BE2C (cell line): Measurements from ENCODE around the gene HCCS.

Experiments used
- DNase-seq: peaks from one replicate; pipeline ENCODE4 v3.0.0-alpha.2; 2020
- H3K27me3 ChIP-seq: fragments of 250-450 bp; sonication (Bioruptor Pico); 2 replicates; pipeline ENCODE4 v1.5.1; 2020; ENCODE audit warnings: mild to moderate bottlenecking
- H3K36me3 ChIP-seq: fragments of 250-450 bp; sonication (Bioruptor Pico); 2 replicates; pipeline ENCODE4 v1.5.1; 2020; ENCODE audit warnings: mild to moderate bottlenecking
- H3K4me1 ChIP-seq: fragments of 250-450 bp; sonication (Bioruptor Pico); 2 replicates; pipeline ENCODE4 v1.5.1; 2020
- H3K4me3 ChIP-seq: 2 replicates; pipeline ENCODE4 v1.5.1; 2011; ENCODE audit warnings: low read depth, low read length
- H3K9me3 ChIP-seq: fragments of 250-450 bp; sonication (Bioruptor Pico); 2 replicates; pipeline ENCODE4 v1.5.1; 2020
- CTCF ChIP-seq: IDR thresholded peaks from 2 replicates; pipeline ENCODE4 v1.5.1; 2012; ENCODE audit warnings: mild to moderate bottlenecking, low read depth, low read length

The HCCS gene

GRCh38 chrX:11159149-11159548, 48.0 kb downstream of the HCCS start:
- no peaks in the 10 kb centered on the region for H3K9me3 ChIP-seq
- no peak for TF ChIP-seq CTCF
- H3K27me3 ChIP-seq, result no peaks in the 10 kb centered on the region
- no peak overlapping the region for H3K4me3 ChIP-seq
- H3K4me1 ChIP-seq, result no peaks in the 10 kb centered on the region
- no peaks in the 10 kb centered on the region for H3K36me3 ChIP-seq
- DNase-seq, result no peak

- TF ChIP-seq CTCF, result no peak
- Histone ChIP-seq H3K36me3 (no peaks in the 10 kb centered on the region), H3K9me3 (no peaks in the 10 kb centered on the region), H3K4me1 (no peaks in the 10 kb centered on the region), H3K27me3 (no peaks in the 10 kb centered on the region), H3K4me3 (no peak overlapping the region)
- DNase-seq, result no peak
Measured at GRCh38 chrX:11164433-11164832, 53.3 kb downstream of the HCCS start.

GRCh38 chrX:11171956-11172355, 60.8 kb downstream of the HCCS start:
- H3K27me3 ChIP-seq, result no peaks in the 10 kb centered on the region
- no peak overlapping the region for H3K4me3 ChIP-seq
- no peaks in the 10 kb centered on the region for H3K36me3 ChIP-seq
- H3K9me3 ChIP-seq, result no peaks in the 10 kb centered on the region
- DNase-seq, result no peak
- TF ChIP-seq CTCF, result no peak
- H3K4me1 ChIP-seq, result no peaks in the 10 kb centered on the region

GRCh38 chrX:11172415-11172814, 61.3 kb downstream of the HCCS start:
- Histone ChIP-seq H3K4me1 (no peaks in the 10 kb centered on the region), H3K27me3 (no peaks in the 10 kb centered on the region), H3K36me3 (no peaks in the 10 kb centered on the region), H3K9me3 (no peaks in the 10 kb centered on the region), H3K4me3 (no peak overlapping the region)
- DNase-seq, result no peak
- TF ChIP-seq CTCF, result no peak
